ENCODE results near the gene AHNAK.

Gene AHNAK

DNA sequence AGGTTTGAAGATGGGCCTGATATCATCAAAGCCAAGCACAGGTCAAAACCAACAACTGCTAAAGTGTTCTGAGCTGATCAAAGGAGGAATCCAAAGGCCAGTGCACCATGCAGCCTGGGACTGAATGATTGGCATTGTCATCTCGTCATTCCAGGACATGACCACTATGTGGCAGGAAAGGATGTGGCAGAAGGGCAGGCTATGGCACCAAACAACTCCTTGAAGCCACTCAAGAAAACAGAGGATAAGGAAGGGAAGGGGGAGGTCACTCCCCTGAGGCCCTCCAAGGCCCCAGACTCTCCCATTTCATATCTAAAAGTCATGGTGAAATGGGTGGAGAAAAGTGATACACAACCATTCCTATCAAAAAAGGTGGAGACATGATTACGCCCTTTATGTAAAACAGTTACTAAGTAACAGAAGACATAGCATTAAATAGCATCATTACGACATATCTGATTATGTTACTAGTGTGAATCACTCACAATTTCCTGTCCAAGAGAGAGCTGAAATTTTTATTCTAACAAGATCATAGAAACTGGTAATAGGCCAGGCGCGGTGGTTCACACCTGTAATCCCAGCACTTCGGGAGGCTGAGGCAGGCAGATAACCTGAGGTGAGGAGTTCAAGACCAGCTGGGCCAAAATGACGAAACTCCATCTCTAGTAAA, 49.3 kb downstream of the AHNAK start:
- peak; percentile 43 for DNase-seq (ENCODE audit: low spot score)

DNA sequence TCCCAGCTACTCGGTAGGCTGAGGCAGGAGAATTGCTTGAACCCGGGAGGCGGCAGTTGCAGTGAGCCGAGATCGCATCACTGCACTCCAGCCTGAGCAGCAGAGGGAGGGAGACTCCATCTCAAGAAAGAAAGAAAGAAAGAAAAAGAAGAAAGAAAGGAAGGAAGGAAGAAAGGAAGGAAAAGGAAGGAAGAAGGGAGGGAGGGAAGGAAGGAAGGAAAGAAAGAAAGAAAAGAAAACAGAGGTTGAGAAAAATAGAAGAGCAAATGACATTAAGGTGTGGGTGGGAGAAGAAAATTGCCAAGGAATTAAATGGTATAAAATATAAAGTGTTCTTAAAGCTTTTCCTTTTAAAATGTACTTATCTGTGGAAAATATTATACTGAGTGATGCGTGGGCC, 49.9 kb downstream of the AHNAK start:
- DNase-seq (ENCODE audit: low spot score): no peak

DNA sequence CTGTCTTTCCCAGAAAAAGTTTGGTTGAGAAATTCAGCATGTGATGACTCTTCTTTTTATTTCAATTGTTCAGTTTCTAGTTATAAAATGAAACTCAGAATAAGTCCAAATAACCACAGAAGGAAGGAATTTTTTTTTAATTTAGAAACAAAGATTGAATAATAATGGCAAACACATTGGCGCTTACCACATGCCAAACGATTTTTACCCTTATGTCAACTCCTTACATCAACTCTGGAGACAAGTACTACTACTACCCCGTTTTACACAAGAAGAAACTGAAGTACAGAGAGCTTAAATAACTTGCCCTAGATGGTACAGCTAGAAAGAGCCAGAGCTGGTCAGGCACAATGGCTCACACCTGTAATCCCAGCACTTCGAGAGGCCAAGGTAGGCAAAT, 52.4 kb downstream of the AHNAK start:
- no peak for DNase-seq (ENCODE audit: low spot score)

DNA sequence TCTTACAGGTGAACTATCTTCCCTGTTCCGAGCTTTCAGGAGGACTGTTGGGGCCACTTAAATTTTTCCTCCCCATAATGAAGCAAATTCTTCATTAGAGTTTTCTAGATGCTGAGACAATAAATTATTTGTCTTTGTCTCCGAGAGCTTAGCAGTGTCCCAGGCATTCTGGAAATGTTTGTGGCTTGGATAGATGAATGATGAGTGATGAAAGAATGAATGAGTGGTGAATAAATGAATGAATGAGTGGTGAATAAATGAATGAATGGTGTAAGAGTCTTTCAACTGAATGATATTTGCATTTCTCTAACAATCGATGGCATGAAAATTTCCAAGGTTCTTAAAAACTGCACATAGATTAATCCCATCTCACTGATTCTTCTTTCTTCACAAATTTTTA, 52.8 kb downstream of the AHNAK start:
- DNase-seq (ENCODE audit: low spot score): no peak

DNA sequence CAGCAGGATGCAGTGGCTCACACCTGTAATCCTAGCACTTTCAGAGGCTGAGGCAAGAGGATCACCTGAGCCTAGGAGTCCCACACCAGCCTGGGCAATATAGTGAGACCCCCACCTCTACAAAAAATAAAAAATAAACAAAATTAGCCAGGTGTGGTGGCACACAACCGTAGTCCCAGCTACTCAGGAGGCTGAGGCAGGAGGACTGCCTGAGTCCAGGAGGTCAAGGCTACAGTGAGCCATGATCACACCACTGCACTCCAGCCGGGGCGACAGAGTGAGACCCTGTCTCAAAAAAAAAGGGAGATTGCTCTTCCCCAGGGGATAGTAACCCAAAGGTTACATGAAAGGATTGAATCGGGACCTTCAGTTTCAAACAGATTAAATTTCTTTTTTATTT, 54.0 kb downstream of the AHNAK start:
- no peak for DNase-seq (ENCODE audit: low spot score)

DNA sequence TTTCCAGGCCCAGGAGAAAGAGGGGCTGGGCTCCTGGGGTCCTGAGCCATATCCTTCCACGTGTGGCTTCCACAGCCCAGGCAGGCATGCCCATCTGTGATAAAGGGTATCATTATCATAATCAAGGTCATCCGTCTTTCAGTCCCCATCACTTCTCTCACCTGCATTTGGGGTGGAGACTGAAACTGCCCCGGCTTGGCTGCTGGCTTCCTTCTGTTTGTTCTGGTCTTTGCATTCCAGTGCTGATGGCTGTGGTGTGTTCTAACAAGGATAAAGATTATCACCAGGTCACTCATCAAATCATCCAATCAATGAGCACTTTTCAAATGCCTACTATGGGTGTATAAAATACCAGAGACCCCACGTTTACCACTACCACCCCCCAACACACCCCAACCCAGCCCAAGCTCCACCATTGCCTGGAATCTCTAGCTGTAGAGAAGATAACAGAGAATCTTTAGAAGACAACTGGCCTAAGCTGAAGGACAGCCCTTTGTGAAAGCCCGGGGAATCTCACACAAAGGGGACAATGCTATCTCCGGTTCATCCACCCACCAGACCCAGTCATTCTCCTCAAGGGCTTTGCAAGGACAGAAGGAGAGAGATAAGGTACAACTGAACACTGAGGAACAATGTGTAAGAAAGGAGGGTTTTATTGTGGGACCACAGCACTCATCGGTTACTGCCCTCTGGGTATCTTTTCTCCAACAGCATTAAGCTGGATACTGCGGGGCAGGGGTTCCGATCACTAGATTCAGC, 54.9 kb downstream of the AHNAK start:
- no peak for DNase-seq (ENCODE audit: low spot score)

DNA sequence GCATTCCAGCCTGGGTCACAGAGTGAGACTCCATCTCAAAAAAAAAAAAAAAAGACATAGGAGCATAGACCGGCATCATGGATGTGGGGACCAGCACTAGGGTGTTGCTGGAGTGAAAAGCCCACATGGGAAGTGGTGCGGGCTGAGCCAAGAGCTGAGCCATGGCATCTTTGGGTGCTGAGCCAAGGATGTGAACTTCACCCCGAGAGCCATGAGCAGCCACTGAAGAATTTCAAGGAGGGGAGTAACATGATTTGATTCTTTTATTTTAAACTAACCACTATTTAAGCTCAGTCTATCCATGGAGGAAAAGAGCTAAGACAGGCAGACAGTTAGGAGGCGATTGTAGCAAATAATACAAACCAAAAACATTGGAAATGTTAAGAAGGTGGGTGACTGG, 57.4 kb downstream of the AHNAK start:
- DNase-seq (ENCODE audit: low spot score): no peak

DNA sequence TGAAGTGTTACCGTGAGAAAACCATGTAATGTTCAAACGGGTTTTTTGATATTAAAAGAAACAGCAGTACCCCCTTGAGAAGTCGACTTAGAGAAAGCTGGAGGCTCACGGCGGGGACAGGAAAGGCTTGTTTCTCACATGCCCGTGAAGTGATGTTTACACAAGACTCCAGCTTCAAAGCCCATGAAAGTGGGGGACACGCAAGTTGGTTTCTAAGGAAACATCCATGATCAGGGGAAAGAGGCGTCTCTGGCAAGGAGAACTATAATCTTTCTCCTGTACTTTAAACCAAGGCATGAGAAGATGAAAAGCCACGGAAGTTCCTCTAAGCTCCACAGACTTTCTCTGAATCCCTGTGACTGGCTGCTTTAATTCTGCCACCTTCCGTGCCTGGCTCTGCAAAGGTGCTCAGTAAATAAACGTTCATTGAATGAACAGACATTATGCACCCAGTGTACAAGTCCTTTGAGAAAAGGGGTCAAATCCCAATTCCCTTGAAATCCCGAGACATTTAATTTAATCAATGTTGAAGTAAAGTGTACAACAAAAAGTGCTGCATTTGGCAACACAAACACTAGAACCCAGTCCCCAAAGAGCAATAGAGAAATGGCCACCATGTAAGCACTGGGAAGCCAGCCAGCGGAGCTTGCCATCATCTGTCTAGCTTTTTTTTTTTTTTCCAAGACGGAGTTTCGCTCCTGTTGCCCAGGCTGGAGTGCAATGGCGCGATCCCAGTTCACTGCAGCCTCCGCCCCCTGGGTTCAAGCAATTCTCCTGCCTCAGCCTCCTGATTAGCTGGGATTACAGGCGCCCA, 58.7 kb downstream of the AHNAK start:
- no peak for DNase-seq (ENCODE audit: low spot score)

DNA sequence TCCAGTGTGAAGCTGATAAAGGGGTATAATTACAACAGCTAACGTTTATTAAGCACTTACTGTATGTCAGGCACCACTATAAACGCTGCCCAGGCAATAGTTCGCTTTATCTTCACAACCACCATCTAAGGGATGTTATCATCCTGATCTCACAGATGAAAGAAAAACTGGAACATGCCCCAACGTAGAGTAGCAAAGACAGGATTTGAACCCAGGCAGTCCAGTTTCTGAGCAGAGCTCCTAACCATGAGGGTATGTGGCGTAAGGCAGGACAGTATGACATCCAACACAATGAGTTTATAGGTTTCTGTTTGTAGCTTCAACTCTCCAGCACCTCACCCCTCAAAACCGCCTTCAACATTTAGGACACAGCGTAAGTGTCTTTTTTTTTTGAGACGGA, 59.5 kb downstream of the AHNAK start:
- DNase-seq (ENCODE audit: low spot score): no peak

DNA sequence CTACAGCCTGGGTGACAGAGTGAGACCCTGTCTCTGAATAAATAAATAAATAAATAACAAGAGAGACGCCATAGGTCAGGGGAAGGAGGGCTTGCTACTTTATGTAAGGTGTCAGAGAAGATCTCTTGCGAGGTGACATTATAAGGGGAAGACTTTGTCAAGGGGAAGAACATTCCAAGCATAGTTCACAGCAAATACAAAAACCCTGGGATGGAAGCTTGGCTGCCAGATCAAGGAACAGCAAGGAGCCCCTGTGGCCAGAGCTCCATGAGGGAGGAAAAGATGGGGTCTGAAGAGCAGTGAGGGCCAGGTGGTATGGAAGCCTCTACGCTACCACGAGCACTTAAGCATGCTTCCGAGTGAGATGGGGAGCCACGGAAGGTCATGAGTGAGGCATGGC, 62.3 kb downstream of the AHNAK start:
- DNase-seq (ENCODE audit: low spot score): no peak

DNA sequence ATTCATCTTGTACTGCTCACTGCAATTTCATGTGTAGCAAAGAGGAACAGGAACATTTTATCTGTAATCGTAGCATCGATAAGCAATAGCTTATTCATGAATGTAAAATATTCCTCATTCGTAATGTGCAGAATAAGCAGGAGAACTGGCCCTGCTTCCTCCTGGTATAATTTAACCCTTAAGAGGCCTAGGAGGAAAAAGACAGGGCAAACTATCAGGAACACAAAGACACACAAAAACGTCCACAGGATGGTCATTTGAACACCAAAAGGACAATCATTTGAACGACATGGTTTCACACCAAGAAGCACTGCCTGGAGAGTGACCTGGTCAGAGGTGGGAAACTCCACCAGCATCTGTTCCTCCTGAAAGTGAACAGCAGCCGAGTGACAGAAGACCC, 63.9 kb downstream of the AHNAK start:
- no peak for DNase-seq (ENCODE audit: low spot score)

DNA sequence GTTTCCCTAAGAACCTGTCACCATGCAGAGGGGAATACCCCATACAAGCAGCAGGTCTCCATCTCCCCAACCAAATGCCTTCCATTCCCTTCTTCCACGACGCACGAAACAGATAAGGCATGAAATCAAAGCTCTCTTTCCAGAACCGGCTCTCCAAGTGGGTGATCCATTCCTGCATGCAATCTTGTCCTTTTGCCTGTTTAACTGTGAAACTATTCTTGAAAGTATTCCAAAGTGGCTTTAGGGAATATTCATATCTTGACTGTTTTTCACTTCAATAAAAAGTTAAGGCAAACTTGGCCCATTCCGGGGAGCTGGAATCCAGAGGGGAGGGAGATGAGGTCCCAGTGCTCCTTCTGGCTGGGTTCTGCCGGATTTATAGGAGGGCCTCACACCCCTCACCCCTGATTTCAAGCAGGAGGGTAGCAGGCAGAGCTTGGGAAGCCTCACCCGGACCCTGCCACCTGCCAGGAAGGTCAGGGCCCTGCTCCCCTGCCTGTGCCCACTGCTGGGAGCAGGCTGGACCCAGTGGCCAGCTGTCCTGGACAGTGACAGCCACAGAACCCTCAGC, 66.9 kb downstream of the AHNAK start:
- DNase-seq (ENCODE audit: low spot score): no peak

DNA sequence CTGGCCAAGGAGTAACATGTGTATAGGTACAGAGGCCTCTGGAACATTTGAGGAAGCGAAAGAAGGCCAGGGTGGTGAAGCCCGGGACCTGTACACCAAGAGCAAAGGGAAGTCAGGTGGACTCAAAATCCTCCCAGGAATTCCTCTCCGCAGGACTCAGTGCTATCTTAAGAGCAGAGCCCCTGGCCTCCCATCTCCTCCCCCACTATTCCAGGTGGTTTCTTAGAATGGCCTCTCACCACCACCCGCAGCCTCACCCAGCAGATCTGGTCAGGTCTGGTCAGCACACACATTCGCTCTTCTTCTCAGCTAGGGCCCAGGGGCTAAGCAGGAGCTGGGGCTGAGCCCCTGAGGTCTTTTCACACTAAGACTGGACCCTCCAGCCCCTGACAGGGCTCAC, 68.7 kb downstream of the AHNAK start:
- DNase-seq (ENCODE audit: low spot score): no peak

DNA sequence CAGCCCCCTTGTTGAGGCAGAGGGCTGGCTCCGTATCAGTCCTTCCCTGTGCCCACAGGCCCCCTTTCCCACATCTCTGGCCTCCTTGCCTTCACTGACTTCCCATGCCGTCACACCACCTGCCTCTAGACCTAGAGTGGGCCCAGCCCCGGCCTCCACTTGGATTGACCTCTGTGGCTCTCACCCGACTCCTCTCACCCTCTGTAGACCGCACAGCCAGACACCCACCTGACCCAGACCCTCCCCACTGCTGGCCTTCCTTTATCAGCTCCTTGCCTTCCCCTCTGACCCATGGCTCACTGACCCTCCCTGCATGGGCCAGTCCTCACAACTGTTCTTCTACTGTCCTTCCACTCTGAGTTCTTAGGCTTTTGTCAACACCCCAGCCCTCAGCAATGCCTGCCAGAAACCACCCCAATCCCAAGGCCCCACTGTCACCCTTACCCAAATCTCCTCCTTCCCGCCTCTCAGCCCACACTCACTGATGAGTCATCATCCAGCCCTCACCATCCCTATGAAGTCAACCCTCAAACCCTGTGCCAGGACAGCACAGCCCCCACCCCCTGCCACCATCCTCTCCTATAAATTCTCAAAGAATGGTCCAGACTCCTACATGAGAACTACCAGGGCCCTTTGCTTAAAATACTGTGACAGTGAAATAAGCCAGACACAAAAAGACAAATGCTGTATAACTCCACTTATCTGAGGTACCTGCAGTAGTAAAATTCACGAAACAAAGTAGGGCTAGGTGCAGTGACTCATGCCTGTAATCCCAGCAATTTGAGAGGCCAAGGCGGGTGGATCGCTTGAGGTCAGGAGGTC, 74.3 kb downstream of the AHNAK start:
- no peak for DNase-seq (ENCODE audit: low spot score)

DNA sequence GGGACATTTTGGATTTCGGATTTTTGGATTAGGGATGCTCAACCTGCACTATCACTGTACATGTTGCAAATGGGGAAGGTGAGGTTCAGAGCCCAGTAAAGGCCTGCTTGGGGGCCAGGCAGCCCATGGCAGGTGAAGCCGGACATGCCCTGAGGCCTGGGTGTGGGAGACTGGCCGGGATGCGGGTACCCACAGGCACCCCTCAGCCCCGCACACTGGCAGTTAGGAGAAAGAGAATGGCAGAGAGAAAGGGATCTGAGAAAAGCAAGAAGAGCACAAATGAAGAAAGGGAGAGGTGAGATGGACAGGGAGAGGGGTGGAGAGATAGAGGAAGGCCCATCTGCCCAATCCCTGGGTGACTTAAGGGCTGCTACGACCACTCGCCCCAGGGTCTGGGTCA, 75.0 kb downstream of the AHNAK start:
- DNase-seq (ENCODE audit: low spot score): no peak

DNA sequence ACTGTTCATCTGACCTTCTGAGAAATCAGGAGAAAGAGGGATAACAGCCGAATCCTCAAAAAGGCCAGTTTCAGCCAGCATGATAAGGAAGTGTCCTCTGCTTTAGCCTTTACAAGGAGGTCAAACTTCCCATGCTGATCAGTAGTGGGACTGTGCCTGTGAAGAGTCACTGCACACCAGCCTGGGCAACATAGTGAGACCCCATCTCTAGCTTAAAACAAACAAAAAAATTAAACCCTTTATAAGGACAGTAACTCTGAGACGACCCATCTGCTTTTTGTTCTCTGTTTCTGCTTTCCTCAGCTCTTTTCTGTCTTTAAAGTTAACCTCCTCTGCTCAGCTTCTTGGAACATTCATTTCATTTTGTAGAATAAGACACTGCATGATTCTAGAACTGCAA, 78.0 kb downstream of the AHNAK start:
- DNase-seq (ENCODE audit: low spot score): no peak

DNA sequence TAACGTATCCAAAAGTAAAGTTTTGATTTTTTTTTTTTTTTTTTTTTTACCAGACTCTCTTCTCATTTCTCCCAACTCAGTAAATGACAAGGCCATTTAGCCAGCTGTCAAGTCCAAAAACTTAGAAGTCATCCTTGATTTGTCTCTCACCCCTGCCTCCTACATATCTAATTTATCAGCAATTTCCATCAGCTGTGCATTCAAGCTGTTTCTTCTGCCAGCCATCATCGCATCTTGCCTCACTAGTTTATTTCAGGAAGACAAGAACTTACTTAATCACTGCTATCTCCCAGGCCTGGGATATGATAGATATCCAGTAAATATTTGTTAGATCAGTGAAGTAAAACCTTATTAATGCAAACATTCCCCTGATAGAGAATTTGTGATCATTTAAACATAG, 80.2 kb downstream of the AHNAK start:
- DNase-seq (ENCODE audit: low spot score): no peak

DNA sequence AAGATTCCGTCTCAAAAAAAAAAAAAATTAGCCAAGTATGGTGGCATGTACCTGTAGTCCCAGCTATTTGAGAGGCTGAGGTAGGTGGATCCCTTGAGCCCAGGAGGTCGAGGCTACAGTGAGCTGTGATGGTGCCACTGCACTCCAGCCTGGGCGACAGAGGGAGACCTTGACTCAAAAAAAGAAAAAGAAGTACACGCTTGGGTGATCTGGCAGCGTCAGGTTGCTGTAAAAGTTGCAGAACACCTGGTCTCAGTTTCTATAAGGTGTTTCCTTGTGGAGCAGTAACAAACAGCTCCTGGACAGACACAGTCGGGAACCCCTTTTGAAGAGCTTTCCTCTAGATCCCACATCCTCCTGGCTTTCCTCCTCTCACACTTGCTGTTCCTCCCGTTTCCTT, 82.0 kb downstream of the AHNAK start:
- no peak for DNase-seq (ENCODE audit: low spot score)

DNA sequence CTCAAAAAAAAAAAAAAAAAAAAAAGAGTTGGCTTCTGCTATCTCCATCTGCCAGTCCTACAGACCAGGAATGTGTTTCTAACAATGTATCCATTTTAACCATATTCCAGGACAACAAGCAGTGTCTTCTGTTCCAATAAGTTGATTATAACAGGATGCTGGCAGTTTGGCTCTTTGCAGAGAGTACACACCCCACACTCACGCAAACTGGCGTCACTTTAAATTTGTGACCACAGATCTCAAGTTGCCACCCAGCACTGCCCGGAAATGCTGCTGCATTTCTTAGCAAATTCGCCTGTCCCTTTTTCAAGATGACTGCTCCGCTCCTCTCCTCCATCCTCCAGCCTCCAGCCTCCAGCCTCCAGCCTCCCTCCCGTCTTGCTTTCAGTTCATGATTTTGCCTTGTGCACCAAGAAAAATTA, 83.5 kb downstream of the AHNAK start:
- no peak for DNase-seq (ENCODE audit: low spot score)

DNA sequence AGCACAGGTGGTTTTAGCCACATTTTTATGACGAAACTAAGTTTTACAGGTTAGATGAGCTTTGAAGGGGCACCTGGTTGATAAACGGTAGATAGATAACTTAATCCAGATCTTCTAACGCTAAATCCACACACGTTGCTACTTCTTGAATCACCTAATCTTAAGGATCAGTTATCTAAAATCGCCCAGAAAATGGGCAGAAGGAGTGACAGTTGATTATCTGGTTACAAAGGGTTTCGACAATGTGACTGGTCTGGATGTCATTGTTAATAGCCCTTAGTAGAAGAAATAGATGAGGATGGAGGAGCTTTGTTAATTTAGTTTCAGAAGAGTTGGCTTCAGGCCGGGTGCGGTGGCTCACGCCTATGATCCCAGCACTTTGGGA, 84.1 kb downstream of the AHNAK start:
- DNase-seq (ENCODE audit: low spot score): no peak

DNA sequence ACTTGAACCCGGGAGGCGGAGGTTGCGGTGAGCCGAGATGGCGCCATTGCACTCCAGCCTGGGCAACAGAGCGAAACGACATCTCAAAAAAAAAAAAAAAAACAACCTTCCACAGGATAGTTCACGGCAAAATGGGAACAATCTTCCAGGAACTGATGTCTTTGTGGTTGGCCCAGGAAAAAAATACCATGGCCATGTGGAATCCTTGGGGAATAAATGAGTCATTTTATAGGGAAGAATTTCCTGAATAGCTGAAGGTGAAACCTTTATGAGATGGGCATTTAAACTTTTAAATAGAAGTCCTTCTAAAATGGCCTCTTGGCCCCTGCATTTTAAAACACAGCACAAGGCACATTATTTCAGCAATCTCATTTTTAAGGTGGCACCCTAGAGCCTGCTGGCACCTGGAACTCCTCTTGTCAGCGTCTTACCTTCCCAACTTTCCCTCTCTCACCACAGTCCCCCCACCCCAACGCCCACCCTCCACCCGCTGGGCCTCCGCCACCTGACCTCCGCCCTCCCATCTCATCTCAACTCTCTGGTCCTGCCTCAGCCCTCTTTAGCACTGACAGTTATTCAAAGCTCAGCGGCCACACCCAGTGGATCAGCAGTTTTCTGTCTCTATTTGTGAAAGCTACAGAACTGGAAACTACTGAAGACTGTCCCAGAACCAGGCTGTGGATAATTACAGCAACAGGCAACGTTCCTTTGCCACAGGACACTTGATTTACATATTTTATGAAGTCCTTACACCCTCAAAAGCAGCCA, 84.7 kb downstream of the AHNAK start:
- DNase-seq (ENCODE audit: low spot score): peak; percentile 74
